Measurements from ENCODE around the gene TTC17. TPM values are rescaled to one million over a fixed set of nuclear protein-coding genes. Genes with fewer than 3 reads are reported as not detected.

TTC17 gene
- total and polyA plus RNA-seq, 9 of the 15 experiments (the other 6 are each of a cell fraction or from before 2014, with no cell fraction given): 19.7 to 99.1 (median 53.3) TPM

- ATAC-seq: no peak
- DNase-seq (ENCODE audit: extremely low read depth in 1 of 4, low spot score in 3 of 4): no peak
- Histone ChIP-seq H3K4me2 (ENCODE audit: insufficient read depth, low read length) (no peak overlapping the region), H3K9me3 (replicated peaks; ENCODE audit: control insufficient read depth, insufficient read depth, low read depth, low read length) (no peaks in the 10 kb centered on the region), H3K9ac (ENCODE audit: insufficient read depth in 1 of 2, low read depth in 2 of 2, low read length in 2 of 2) (no peak overlapping the region), H2AFZ (ENCODE audit: low read depth, low read length) (no peak overlapping the region), H3K36me3 (ENCODE audit: control insufficient read depth, insufficient read depth, low read length) (peaks cover 76% of the 10 kb centered on the region), H3K79me2 (ENCODE audit: control insufficient read depth, insufficient read depth, low read length) (no peaks in the 10 kb centered on the region), H3K27ac (ENCODE audit: extremely low read depth, low read depth, low read length) (no peak overlapping the region), H3K4me1 (replicated peaks in 1 of 2; ENCODE audit: control insufficient read depth in 2 of 2, insufficient read depth in 2 of 2, low read length in 2 of 2) (peaks cover 0 to 13% of the 10 kb centered on the region in 2 experiments; a peak in 3 of 5 replicates), H3K27me3 (ENCODE audit: control insufficient read depth in 2 of 2, insufficient read depth in 2 of 2, low read length in 2 of 2) (no peaks in the 10 kb centered on the region), H4K20me1 (replicated peaks; ENCODE audit: control insufficient read depth, insufficient read depth, low read length) (no peaks in the 10 kb centered on the region), H3K9me1 (ENCODE audit: control insufficient read depth, insufficient read depth, low read length) (no peaks in the 10 kb centered on the region), H3K4me3 (no peak overlapping the region)
- 92% methylated on average over 5 of the region's 5 CpGs for WGBS (ENCODE audit: insufficient coverage, low coverage, missing lambda C conversion rate)
- intact Hi-C loops (cut with micrococcal nuclease) (no loop called here), in situ Hi-C loops (cut with MboI) (no loop called here)
- POLR2A ChIA-PET: interaction anchor here (0.8 kb wide), 1 partner anchor 34 kb away, joined by 4 read pairs; the partner anchor contains the start of gene TTC17
- TSS peak; percentile 11 for BruUV-seq (replicated peaks)
- CTCF ChIA-PET (ENCODE audit: low intra/inter-chr PET ratio): no interaction called here
- FAIRE-seq: no peak
- no peak for TF ChIP-seq ZNF311 (CRISPR knock-in tag; IDR thresholded peaks at IDR 0.05)
- no peak for TF ChIP-seq MXI1 (IDR thresholded peaks at IDR 0.05; ENCODE audit: low read depth, low read length)
- TF ChIP-seq USF1 (CRISPR knock-in tag; IDR thresholded peaks at IDR 0.05): no peak
- TF ChIP-seq, protein P1, sequence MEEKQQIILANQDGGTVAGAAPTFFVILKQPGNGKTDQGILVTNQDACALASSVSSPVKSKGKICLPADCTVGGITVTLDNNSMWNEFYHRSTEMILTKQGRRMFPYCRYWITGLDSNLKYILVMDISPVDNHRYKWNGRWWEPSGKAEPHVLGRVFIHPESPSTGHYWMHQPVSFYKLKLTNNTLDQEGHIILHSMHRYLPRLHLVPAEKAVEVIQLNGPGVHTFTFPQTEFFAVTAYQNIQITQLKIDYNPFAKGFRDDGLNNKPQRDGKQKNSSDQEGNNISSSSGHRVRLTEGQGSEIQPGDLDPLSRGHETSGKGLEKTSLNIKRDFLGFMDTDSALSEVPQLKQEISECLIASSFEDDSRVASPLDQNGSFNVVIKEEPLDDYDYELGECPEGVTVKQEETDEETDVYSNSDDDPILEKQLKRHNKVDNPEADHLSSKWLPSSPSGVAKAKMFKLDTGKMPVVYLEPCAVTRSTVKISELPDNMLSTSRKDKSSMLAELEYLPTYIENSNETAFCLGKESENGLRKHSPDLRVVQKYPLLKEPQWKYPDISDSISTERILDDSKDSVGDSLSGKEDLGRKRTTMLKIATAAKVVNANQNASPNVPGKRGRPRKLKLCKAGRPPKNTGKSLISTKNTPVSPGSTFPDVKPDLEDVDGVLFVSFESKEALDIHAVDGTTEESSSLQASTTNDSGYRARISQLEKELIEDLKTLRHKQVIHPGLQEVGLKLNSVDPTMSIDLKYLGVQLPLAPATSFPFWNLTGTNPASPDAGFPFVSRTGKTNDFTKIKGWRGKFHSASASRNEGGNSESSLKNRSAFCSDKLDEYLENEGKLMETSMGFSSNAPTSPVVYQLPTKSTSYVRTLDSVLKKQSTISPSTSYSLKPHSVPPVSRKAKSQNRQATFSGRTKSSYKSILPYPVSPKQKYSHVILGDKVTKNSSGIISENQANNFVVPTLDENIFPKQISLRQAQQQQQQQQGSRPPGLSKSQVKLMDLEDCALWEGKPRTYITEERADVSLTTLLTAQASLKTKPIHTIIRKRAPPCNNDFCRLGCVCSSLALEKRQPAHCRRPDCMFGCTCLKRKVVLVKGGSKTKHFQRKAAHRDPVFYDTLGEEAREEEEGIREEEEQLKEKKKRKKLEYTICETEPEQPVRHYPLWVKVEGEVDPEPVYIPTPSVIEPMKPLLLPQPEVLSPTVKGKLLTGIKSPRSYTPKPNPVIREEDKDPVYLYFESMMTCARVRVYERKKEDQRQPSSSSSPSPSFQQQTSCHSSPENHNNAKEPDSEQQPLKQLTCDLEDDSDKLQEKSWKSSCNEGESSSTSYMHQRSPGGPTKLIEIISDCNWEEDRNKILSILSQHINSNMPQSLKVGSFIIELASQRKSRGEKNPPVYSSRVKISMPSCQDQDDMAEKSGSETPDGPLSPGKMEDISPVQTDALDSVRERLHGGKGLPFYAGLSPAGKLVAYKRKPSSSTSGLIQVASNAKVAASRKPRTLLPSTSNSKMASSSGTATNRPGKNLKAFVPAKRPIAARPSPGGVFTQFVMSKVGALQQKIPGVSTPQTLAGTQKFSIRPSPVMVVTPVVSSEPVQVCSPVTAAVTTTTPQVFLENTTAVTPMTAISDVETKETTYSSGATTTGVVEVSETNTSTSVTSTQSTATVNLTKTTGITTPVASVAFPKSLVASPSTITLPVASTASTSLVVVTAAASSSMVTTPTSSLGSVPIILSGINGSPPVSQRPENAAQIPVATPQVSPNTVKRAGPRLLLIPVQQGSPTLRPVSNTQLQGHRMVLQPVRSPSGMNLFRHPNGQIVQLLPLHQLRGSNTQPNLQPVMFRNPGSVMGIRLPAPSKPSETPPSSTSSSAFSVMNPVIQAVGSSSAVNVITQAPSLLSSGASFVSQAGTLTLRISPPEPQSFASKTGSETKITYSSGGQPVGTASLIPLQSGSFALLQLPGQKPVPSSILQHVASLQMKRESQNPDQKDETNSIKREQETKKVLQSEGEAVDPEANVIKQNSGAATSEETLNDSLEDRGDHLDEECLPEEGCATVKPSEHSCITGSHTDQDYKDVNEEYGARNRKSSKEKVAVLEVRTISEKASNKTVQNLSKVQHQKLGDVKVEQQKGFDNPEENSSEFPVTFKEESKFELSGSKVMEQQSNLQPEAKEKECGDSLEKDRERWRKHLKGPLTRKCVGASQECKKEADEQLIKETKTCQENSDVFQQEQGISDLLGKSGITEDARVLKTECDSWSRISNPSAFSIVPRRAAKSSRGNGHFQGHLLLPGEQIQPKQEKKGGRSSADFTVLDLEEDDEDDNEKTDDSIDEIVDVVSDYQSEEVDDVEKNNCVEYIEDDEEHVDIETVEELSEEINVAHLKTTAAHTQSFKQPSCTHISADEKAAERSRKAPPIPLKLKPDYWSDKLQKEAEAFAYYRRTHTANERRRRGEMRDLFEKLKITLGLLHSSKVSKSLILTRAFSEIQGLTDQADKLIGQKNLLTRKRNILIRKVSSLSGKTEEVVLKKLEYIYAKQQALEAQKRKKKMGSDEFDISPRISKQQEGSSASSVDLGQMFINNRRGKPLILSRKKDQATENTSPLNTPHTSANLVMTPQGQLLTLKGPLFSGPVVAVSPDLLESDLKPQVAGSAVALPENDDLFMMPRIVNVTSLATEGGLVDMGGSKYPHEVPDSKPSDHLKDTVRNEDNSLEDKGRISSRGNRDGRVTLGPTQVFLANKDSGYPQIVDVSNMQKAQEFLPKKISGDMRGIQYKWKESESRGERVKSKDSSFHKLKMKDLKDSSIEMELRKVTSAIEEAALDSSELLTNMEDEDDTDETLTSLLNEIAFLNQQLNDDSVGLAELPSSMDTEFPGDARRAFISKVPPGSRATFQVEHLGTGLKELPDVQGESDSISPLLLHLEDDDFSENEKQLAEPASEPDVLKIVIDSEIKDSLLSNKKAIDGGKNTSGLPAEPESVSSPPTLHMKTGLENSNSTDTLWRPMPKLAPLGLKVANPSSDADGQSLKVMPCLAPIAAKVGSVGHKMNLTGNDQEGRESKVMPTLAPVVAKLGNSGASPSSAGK (IDR thresholded peaks at IDR 0.05): no peak
- no peak for TF ChIP-seq U2AF1 (optimal IDR thresholded peaks at IDR 0.05; ENCODE audit: low read depth, low read length)
- no peak for TF ChIP-seq MIER1 (IDR thresholded peaks at IDR 0.05; ENCODE audit: low read depth)
- TF ChIP-seq NFYB (IDR thresholded peaks at IDR 0.05; ENCODE audit: extremely low read depth, insufficient read length): no peak
- TF ChIP-seq NCOA1 (IDR thresholded peaks at IDR 0.05; ENCODE audit: low read depth): no peak
- TF ChIP-seq BRF1 (IDR thresholded peaks at IDR 0.05; ENCODE audit: borderline replicate concordance, extremely low read depth, insufficient read length): no peak
- no peak for TF ChIP-seq TOE1 (IDR thresholded peaks at IDR 0.05; ENCODE audit: borderline replicate concordance)
- no peak for TF ChIP-seq TOE1 (CRISPR knock-in tag; IDR thresholded peaks at IDR 0.05; ENCODE audit: borderline replicate concordance, low read depth)
Observed at GRCh38 chr11:43392713-43393112, 34.0 kb downstream of the TTC17 start.

Data from K562 (cell line).